ENCODE data around the gene ADCY3.

ADCY3 gene

DNA sequence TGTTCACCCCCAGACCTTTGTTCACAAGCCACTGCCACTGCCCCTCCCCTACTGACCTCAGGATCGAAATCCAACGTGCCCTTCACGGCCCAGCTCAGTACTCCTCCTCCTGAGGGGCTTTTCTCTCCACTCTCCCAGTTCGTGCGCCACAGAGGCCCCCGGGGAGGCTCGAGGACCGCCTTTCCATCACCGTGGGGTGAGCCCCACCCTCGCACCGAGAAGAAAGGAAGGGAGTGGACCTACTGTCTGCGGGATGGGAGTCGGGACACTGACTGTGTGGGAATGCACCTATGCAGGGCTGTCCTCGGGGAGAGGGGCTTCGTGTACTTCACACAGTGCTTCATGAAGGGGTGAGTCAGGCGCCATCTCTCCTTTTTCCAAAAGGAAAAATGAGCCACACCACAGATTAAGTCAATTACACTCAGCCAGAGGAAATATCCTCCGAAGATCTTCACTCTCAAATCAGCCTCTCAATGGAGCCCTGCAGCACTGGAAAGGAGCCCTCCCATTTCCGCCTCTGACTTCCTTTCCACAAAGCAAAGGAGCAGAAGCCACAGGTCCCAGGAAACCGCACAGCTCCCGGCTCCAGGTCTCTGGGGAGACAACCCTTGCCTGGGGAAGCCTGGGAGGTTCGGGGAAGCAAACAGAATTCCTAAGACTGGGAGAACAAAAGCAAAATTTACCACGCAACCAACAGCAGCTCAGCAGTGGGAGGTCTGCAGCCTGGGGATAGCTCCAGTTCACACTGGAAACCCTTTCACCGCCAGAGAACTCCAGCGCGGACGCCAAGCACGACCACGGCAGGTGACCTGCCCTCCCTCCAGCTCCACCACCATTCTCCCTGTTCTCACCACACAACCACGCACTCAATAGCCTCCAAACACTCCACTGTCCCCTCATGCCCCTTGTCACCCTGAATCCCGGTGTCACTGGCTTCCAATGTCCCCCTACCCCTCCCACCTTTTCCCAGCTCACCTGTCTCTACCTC lies 21.6 kb downstream of the ADCY3 start:
- 96% methylated on average over 28 of the region's 30 CpGs for whole genome bisulfite sequencing (ENCODE audit: insufficient coverage)
- Histone ChIP-seq H3K36me3 (ENCODE audit: control insufficient read depth in 4 of 4, insufficient read depth in 4 of 4, low read length in 3 of 4) (peaks cover 0 to 33% (median 23%) of the 10 kb centered on the region in 4 experiments), H3K4me3 (ENCODE audit: control insufficient read depth in 1 of 7, extremely low read depth in 1 of 7, insufficient read depth in 4 of 7, low read depth in 2 of 7, low read length in 6 of 7) (no peak overlapping the region), H3K27ac (ENCODE audit: insufficient read depth in 1 of 2, low read depth in 1 of 2, low read length in 2 of 2, poor library complexity in 1 of 2, severe bottlenecking in 2 of 2) (no peak overlapping the region), H3K4me1 (ENCODE audit: control extremely low read depth in 1 of 4, control insufficient read depth in 4 of 4, insufficient read depth in 4 of 4, low read length in 3 of 4) (peaks cover 0 to 3% (median 0%) of the 10 kb centered on the region in 4 experiments), H3K27me3 (replicated peaks in 2 of 5; ENCODE audit: control insufficient read depth in 4 of 5, insufficient read depth in 5 of 5, low read length in 4 of 5) (no peaks in the 10 kb centered on the region), H3K9me3 (ENCODE audit: control extremely low read depth in 1 of 5, control insufficient read depth in 4 of 5, insufficient read depth in 2 of 5, low read depth in 1 of 5, low read length in 4 of 5) (peaks cover 2 to 32% (median 10%) of the 10 kb centered on the region in 5 experiments)
- DNase-seq, result no peak
- ChIA-PET CTCF (interaction anchor here (1.9 kb wide), 1 partner anchor 9 kb away, joined by 5 read pairs; no protein-coding TSS in a partner anchor), POLR2A (no interaction called here)

GRCh38 chr2:24894750-24895149 lies 25.3 kb downstream of the ADCY3 start:
- peak; percentile 24 to 71 (median 57) for DNase-seq
- peaks cover 2 to 36% (median 10%) of the 10 kb centered on the region in 5 experiments for H3K9me3 ChIP-seq (ENCODE audit: control extremely low read depth in 1 of 5, control insufficient read depth in 4 of 5, insufficient read depth in 2 of 5, low read depth in 1 of 5, low read length in 4 of 5)
- no peak overlapping the region for H3K4me3 ChIP-seq (ENCODE audit: control insufficient read depth in 1 of 7, extremely low read depth in 1 of 7, insufficient read depth in 4 of 7, low read depth in 2 of 7, low read length in 6 of 7)
- no peak overlapping the region for H3K27ac ChIP-seq (ENCODE audit: insufficient read depth in 1 of 2, low read depth in 1 of 2, low read length in 2 of 2, poor library complexity in 1 of 2, severe bottlenecking in 2 of 2)
- ChIA-PET CTCF (interaction anchor here (0.6 to 1.2 kb wide), 2 partner anchors 9 to 473 kb away, joined by 3 read pairs; no protein-coding TSS in a partner anchor), POLR2A (no interaction called here)
- peaks cover 0 to 3% (median 0%) of the 10 kb centered on the region in 4 experiments for H3K4me1 ChIP-seq (ENCODE audit: control extremely low read depth in 1 of 4, control insufficient read depth in 4 of 4, insufficient read depth in 4 of 4, low read length in 3 of 4)
- H3K27me3 ChIP-seq (replicated peaks in 2 of 5; ENCODE audit: control insufficient read depth in 4 of 5, insufficient read depth in 5 of 5, low read length in 4 of 5), result no peaks in the 10 kb centered on the region
- 100% methylated on average over 1 of the region's 3 CpGs for WGBS (ENCODE audit: insufficient coverage)
- peaks cover 0 to 28% (median 22%) of the 10 kb centered on the region in 4 experiments for H3K36me3 ChIP-seq (ENCODE audit: control insufficient read depth in 4 of 4, insufficient read depth in 4 of 4, low read length in 3 of 4)

GRCh38 chr2:24893934-24894333 lies 26.1 kb downstream of the ADCY3 start:
- ChIA-PET CTCF (no interaction called here), POLR2A (no interaction called here)
- Histone ChIP-seq H3K9me3 (ENCODE audit: control extremely low read depth in 1 of 5, control insufficient read depth in 4 of 5, insufficient read depth in 2 of 5, low read depth in 1 of 5, low read length in 4 of 5) (peaks cover 2 to 36% (median 10%) of the 10 kb centered on the region in 5 experiments), H3K4me3 (ENCODE audit: control insufficient read depth in 1 of 7, extremely low read depth in 1 of 7, insufficient read depth in 4 of 7, low read depth in 2 of 7, low read length in 6 of 7) (no peak overlapping the region), H3K4me1 (ENCODE audit: control extremely low read depth in 1 of 4, control insufficient read depth in 4 of 4, insufficient read depth in 4 of 4, low read length in 3 of 4) (peaks cover 0 to 5% (median 0%) of the 10 kb centered on the region in 4 experiments), H3K27ac (ENCODE audit: insufficient read depth in 1 of 2, low read depth in 1 of 2, low read length in 2 of 2, poor library complexity in 1 of 2, severe bottlenecking in 2 of 2) (no peak overlapping the region), H3K27me3 (replicated peaks in 2 of 5; ENCODE audit: control insufficient read depth in 4 of 5, insufficient read depth in 5 of 5, low read length in 4 of 5) (no peaks in the 10 kb centered on the region), H3K36me3 (ENCODE audit: control insufficient read depth in 4 of 4, insufficient read depth in 4 of 4, low read length in 3 of 4) (peaks cover 0 to 26% (median 20%) of the 10 kb centered on the region in 4 experiments)
- DNase-seq, result no peak
- WGBS (ENCODE audit: insufficient coverage), result 100% methylated on average over 2 of the region's 3 CpGs

DNA sequence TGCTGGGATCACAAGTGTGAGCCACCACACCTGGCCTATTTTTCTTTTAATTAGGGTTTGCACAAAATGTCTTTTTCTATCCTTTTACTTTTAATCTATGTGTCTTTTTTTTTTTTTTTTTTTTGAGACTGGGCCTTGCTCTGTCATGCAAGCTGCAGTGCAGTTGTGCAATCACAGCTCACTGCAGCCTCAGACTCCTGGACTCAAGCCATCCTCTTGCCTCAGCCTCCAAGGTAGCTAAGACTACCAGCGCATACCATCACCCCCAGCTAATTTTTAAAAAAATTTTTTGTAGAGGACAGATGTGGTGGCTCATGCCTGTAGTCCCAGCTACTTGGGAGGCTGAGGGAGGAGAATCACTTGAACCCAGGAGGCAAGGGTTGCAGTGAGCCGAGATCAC lies 27.1 kb downstream of the ADCY3 start:
- peaks cover 0 to 26% (median 14%) of the 10 kb centered on the region in 4 experiments for H3K36me3 ChIP-seq (ENCODE audit: control insufficient read depth in 4 of 4, insufficient read depth in 4 of 4, low read length in 3 of 4)
- no peak overlapping the region for H3K27ac ChIP-seq (ENCODE audit: insufficient read depth in 1 of 2, low read depth in 1 of 2, low read length in 2 of 2, poor library complexity in 1 of 2, severe bottlenecking in 2 of 2)
- peaks cover 2 to 34% (median 10%) of the 10 kb centered on the region in 5 experiments for H3K9me3 ChIP-seq (ENCODE audit: control extremely low read depth in 1 of 5, control insufficient read depth in 4 of 5, insufficient read depth in 2 of 5, low read depth in 1 of 5, low read length in 4 of 5)
- H3K27me3 ChIP-seq (replicated peaks in 2 of 5; ENCODE audit: control insufficient read depth in 4 of 5, insufficient read depth in 5 of 5, low read length in 4 of 5), result no peaks in the 10 kb centered on the region
- ChIA-PET POLR2A (no interaction called here), CTCF (no interaction called here)
- WGBS (ENCODE audit: insufficient coverage), result 100% methylated on average over 1 of the region's 2 CpGs
- no peak overlapping the region for H3K4me3 ChIP-seq (ENCODE audit: control insufficient read depth in 1 of 7, extremely low read depth in 1 of 7, insufficient read depth in 4 of 7, low read depth in 2 of 7, low read length in 6 of 7)
- peaks cover 0 to 8% (median 4%) of the 10 kb centered on the region in 4 experiments for H3K4me1 ChIP-seq (ENCODE audit: control extremely low read depth in 1 of 4, control insufficient read depth in 4 of 4, insufficient read depth in 4 of 4, low read length in 3 of 4)
- no peak for DNase-seq

- peaks cover 0 to 12% (median 1%) of the 10 kb centered on the region in 4 experiments for H3K36me3 ChIP-seq (ENCODE audit: control insufficient read depth in 4 of 4, insufficient read depth in 4 of 4, low read length in 3 of 4)
- no peak for DNase-seq
- H3K9me3 ChIP-seq (ENCODE audit: control extremely low read depth in 1 of 5, control insufficient read depth in 4 of 5, insufficient read depth in 2 of 5, low read depth in 1 of 5, low read length in 4 of 5), result peaks cover 0 to 28% (median 6%) of the 10 kb centered on the region in 5 experiments
- WGBS (ENCODE audit: insufficient coverage), result no CpG with 5 or more reads among the region's 2 CpGs
- ChIA-PET POLR2A (no interaction called here), CTCF (no interaction called here)
- no peaks in the 10 kb centered on the region for H3K27me3 ChIP-seq (replicated peaks in 2 of 5; ENCODE audit: control insufficient read depth in 4 of 5, insufficient read depth in 5 of 5, low read length in 4 of 5)
- H3K4me3 ChIP-seq (ENCODE audit: control insufficient read depth in 1 of 7, extremely low read depth in 1 of 7, insufficient read depth in 4 of 7, low read depth in 2 of 7, low read length in 6 of 7), result no peak overlapping the region
- peaks cover 0 to 23% (median 21%) of the 10 kb centered on the region in 4 experiments for H3K4me1 ChIP-seq (ENCODE audit: control extremely low read depth in 1 of 4, control insufficient read depth in 4 of 4, insufficient read depth in 4 of 4, low read length in 3 of 4)
- H3K27ac ChIP-seq (ENCODE audit: insufficient read depth in 1 of 2, low read depth in 1 of 2, low read length in 2 of 2, poor library complexity in 1 of 2, severe bottlenecking in 2 of 2), result no peak overlapping the region
Measured at GRCh38 chr2:24891201-24891600, 28.8 kb downstream of the ADCY3 start.

GRCh38 chr2:24889221-24889620 lies 30.8 kb downstream of the ADCY3 start:
- POLR2A ChIA-PET, result no interaction called here
- Histone ChIP-seq H3K27ac (ENCODE audit: insufficient read depth in 1 of 2, low read depth in 1 of 2, low read length in 2 of 2, poor library complexity in 1 of 2, severe bottlenecking in 2 of 2) (no peak overlapping the region), H3K36me3 (ENCODE audit: control insufficient read depth in 4 of 4, insufficient read depth in 4 of 4, low read length in 3 of 4) (peaks cover 0 to 15% (median under 1%) of the 10 kb centered on the region in 4 experiments), H3K4me1 (ENCODE audit: control extremely low read depth in 1 of 4, control insufficient read depth in 4 of 4, insufficient read depth in 4 of 4, low read length in 3 of 4) (peaks cover 0 to 39% (median 35%) of the 10 kb centered on the region in 4 experiments), H3K9me3 (ENCODE audit: control extremely low read depth in 1 of 5, control insufficient read depth in 4 of 5, insufficient read depth in 2 of 5, low read depth in 1 of 5, low read length in 4 of 5) (peaks cover 0 to 11% (median 0%) of the 10 kb centered on the region in 5 experiments), H3K4me3 (ENCODE audit: control insufficient read depth in 1 of 7, extremely low read depth in 1 of 7, insufficient read depth in 4 of 7, low read depth in 2 of 7, low read length in 6 of 7) (no peak overlapping the region), H3K27me3 (replicated peaks in 2 of 5; ENCODE audit: control insufficient read depth in 4 of 5, insufficient read depth in 5 of 5, low read length in 4 of 5) (no peaks in the 10 kb centered on the region)
- 100% methylated on average over 5 of the region's 5 CpGs for WGBS (ENCODE audit: insufficient coverage)
- CTCF ChIA-PET, result no interaction called here
- DNase-seq, result no peak

DNA sequence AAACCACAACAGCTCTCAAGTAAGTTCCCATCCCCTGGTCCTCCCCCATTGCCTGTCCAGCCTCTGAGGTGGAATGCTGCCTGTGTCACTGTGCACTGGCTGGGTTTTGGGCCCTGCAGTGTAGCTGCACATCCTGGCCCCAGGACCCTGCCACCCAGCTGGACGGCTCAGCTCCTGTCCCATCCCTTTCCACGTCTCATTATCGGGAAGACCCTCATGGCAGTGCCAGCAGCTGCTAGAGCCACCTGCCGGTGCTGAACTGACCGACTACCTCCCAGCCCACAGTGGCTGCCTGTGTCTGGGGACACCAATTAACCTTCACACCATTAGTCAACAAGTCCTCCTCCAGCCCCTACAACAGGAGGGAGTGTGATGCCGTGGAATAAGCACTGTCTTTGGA lies 31.9 kb downstream of the ADCY3 start:
- Histone ChIP-seq H3K27ac (ENCODE audit: insufficient read depth in 1 of 2, low read depth in 1 of 2, low read length in 2 of 2, poor library complexity in 1 of 2, severe bottlenecking in 2 of 2) (peak overlapping the region in 1 of 2 experiments; percentile 75), H3K27me3 (replicated peaks in 2 of 5; ENCODE audit: control insufficient read depth in 4 of 5, insufficient read depth in 5 of 5, low read length in 4 of 5) (no peaks in the 10 kb centered on the region), H3K36me3 (ENCODE audit: control insufficient read depth in 4 of 4, insufficient read depth in 4 of 4, low read length in 3 of 4) (peaks cover 0 to 15% (median under 1%) of the 10 kb centered on the region in 4 experiments), H3K4me3 (ENCODE audit: control insufficient read depth in 1 of 7, extremely low read depth in 1 of 7, insufficient read depth in 4 of 7, low read depth in 2 of 7, low read length in 6 of 7) (no peak overlapping the region), H3K4me1 (ENCODE audit: control extremely low read depth in 1 of 4, control insufficient read depth in 4 of 4, insufficient read depth in 4 of 4, low read length in 3 of 4) (peaks cover 3 to 50% (median 43%) of the 10 kb centered on the region in 4 experiments), H3K9me3 (ENCODE audit: control extremely low read depth in 1 of 5, control insufficient read depth in 4 of 5, insufficient read depth in 2 of 5, low read depth in 1 of 5, low read length in 4 of 5) (peaks cover 0 to 2% (median 0%) of the 10 kb centered on the region in 5 experiments)
- ChIA-PET POLR2A (no interaction called here), CTCF (interaction anchor here (0.7 kb wide), 1 partner anchor 24 kb away, joined by 3 read pairs; no protein-coding TSS in a partner anchor)
- no peak for DNase-seq
- 100% methylated on average over 2 of the region's 6 CpGs for WGBS (ENCODE audit: insufficient coverage)
